GM15510 (cell line): Measurements from ENCODE around the gene URB1.

Experiments used
- POLR2A ChIP-seq: IDR thresholded peaks from 3 replicates; pipeline ENCODE4 v1.6.1; 2011; ENCODE audit warnings: borderline replicate concordance; ENCODE audit not compliant: insufficient read length; ENCODE audit errors: extremely low read depth

Gene URB1

GRCh38 chr21:32391755-32392154 is 1.1 kb downstream of the URB1 start:
- TF ChIP-seq POLR2A, result no peak

DNA sequence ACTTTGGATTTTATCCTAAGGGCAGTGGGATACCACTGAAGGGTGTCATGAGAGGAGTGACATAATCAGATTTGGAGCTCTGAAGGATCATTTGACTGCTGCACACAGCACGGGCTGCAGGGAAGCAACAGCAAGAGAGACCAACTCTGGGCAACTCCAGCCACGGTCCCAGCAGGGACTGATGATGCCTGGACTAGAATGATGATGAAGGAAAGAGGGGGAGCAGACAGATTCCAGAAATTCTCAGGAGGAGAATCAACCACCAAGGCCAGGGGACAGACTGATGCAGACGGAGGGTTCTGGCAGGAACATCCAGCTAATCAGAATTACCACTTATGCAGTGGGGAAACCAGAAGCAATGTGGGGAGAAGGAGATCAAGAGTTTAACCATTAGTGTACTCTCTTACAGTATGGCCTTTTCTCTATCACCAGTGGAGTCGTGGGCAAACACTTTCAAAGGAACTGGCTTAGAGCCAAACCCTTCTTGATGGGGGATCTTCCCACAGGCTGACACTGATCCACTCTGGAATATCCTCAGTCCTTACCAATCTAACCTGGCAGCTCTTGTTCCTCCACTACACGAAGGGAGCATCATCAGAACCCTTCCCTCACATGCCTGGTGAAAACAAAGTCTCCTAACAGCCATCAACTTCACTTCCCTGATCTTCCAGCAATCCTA is 3.3 kb downstream of the URB1 start:
- no peak for TF ChIP-seq POLR2A

GRCh38 chr21:32388306-32388705 is 4.5 kb downstream of the URB1 start:
- no peak for TF ChIP-seq POLR2A

- no peak for TF ChIP-seq POLR2A
Observed at GRCh38 chr21:32387151-32387550, 5.7 kb downstream of the URB1 start.

DNA sequence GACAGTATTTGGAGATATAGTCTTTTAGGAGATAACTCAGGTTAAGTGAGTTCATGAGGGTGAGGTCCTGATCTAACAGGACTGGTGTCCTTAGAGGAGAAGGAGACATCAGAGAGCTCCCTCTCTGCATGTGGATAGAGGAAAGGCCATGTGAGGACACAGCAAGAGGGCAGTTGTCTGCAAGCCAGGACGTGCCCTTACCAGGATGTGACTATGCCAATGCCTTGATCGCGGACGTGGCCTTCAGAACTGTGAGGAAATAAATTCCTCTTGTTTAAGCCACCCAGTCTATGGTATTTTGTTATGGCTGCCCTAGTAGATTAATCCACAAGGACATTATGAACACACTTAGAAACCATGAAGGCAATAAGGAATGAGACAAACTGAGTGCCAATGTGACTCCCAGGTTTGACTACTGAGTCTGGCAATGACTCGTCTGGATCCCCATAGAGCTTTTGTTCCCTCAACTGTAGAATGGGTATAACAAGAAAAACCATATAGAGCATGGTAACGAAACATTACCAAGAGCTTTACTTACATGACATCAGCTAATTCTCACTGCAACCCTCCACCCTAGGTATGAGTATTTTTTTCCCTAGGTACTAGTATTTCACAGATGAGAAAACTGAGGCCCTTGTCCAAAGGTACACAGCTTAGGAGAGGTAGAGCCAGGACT is 6.5 kb downstream of the URB1 start:
- TF ChIP-seq POLR2A, result no peak

- no peak for TF ChIP-seq POLR2A
Observed at GRCh38 chr21:32383812-32384211, 9.0 kb downstream of the URB1 start.

DNA sequence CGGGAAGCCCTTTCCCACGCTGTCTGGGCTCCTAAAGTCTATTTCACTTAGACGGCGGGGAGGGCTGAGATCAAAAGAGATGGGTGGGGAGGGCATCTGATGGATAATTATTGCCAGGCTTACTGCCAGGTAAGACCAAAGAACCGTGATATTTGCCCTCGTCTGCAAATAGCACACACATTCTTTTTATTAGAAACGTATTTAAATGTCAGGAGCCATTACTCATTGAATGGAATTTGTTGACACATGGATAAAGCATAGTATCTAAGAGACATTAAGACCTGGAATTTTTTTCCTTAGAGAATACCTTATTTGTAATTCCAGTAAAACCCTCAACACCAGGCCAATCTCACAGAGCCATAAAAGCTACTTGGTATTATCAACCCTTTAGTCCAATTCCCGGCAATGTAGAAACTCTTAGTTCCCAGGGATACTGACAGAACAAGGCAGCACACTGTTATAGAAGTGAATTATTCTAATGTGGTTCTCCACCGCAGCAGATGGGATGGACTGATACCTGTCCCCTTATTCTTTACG is 10.6 kb downstream of the URB1 start:
- no peak for TF ChIP-seq POLR2A

GRCh38 chr21:32381571-32381970 is 11.2 kb downstream of the URB1 start:
- no peak for TF ChIP-seq POLR2A

- no peak for TF ChIP-seq POLR2A
Observed at GRCh38 chr21:32380940-32381339, 11.9 kb downstream of the URB1 start.

DNA sequence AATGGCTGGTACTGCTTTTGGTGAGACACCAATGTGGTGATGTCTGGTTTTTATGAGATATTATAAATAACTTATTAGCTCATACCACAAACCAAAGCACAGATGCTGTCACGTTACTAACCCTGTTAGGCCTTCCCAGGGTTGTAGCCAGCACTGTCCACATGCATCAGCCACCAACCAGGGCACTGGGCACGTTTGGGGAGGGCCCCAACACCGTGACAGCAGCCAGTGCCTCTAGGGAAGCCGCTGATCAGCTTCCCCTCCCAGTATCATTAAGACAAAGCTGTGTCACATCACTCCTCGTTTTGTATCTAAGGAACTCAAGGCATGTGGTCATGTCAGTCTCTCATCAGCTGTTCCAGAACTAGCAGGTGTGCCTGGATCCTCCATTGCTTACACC is 13.9 kb downstream of the URB1 start:
- no peak for TF ChIP-seq POLR2A

DNA sequence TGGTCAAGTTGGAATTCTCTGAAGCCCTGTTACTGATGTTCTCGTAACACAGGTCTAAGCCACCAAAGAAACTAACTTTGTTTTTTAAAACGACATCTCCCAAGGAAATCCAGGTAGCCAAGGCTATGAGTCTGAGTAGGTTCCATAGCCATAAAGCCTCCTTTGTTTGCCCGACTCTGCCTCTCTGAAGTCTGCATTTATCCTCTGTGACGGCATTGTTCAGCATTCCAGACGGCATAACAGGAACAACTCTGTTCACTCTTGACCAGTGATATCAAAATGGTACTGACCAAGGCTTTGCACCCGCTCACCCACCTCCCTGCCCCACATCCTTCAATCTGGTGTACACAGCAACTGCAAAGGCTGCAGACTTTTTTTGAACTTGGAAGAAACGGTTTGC is 14.8 kb downstream of the URB1 start:
- TF ChIP-seq POLR2A, result no peak

- TF ChIP-seq POLR2A, result no peak
Observed at GRCh38 chr21:32377506-32377905, 15.3 kb downstream of the URB1 start.

DNA sequence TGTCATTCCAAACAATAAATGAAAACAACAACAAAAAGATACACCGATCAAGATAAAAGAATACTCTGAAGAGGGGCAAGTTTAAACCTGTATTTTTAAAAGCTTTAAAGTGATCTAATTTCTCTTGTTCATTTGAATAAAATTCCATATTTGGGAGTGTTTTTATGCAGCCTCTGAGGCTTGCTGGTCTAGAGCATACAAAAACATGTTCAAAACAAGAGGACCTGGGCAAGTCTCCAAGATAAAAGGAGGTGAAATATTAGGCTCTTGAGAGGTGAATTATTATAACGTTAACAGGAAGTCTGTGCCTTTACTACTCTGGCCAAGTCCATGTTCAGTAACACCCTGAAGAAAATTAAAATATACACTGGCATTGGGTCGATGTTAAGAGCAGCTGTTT is 20.1 kb downstream of the URB1 start:
- no peak for TF ChIP-seq POLR2A

- TF ChIP-seq POLR2A, result no peak
Observed at GRCh38 chr21:32371913-32372314, 20.9 kb downstream of the URB1 start.

DNA sequence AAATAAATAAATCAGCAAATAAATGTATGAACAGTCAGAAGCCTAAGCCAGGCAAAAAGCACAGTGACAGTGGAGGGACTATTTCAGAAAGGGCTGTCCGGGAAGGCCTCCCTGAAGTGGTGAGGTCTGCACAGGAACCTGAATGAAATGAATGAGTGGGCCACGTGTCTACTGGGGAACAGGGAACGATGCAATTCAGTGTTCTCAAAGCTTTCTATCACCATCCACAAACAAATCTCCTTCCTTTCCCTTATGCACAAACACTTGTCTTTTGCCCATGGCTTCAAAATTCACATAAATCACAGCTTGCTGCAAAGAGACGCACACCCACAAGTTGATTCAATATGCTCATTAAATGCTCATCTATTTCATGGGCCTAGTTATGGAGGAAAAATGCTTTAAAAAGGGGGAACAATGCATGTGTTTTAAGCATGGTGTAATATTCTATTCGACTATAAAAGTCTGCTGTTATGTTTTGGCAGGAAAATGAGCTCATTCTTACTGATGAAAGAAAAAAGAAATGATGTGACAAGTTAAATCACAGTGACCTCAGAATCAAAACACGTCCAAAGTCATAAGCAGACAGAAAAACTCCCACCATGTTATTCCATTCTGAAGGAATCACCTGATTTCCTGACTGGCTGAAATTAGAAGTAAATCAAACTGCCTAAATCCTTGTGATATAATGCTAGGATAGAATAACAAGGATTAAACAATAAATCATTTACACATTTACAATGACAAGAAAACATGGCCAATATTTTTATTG is 21.6 kb downstream of the URB1 start:
- TF ChIP-seq POLR2A, result no peak
